Measurements from ENCODE around the gene EWSR1.
"Not testable (repeated sequence)": the region's sequence is repeated elsewhere in the genome, so short reads cannot be mapped to it uniquely, and the experiment has no call there.

EWSR1 gene

DNA sequence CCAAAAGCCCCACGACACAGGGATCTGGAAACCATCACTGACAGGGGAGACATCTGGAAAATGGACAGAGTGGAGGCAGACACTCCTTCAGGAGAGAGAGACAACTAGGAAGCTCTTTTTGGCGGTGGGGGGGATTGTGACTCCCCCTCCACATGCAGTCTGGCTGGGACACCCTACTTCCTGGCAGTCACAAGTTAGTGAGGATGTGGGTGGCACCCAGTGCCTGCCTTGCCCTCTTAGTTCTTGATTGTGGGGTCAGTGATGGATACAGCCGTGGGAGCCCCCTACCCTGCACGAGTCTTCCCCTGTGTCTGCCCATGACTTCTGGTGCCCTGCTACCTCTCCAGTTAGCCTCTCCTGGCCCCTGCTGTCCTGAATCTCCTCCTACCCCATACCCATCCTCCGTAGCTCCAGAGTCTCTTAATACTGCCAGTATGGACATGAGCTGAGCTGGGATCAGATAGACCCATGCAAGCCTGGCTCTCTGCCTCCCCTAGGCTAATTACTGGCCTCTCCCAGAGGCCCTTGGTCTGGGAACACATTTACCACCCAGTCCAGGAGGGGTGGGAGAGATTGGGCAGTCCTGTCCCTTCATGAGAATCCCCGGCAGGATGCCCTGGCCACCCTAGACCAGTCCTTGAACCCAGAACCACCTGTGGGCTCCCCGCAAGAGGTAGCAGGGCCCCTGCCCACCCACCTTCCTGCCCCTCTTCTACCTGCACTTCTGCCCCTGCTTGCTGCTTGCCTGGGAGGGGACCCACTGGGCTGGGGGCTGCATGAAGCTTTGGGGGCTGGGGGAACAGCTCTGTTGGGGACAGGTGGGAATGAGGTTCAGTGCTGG is 23.1 kb upstream of the EWSR1 start:
- ATAC-seq (ENCODE audit: insufficient read depth, low read depth): peak; percentile 34

DNA sequence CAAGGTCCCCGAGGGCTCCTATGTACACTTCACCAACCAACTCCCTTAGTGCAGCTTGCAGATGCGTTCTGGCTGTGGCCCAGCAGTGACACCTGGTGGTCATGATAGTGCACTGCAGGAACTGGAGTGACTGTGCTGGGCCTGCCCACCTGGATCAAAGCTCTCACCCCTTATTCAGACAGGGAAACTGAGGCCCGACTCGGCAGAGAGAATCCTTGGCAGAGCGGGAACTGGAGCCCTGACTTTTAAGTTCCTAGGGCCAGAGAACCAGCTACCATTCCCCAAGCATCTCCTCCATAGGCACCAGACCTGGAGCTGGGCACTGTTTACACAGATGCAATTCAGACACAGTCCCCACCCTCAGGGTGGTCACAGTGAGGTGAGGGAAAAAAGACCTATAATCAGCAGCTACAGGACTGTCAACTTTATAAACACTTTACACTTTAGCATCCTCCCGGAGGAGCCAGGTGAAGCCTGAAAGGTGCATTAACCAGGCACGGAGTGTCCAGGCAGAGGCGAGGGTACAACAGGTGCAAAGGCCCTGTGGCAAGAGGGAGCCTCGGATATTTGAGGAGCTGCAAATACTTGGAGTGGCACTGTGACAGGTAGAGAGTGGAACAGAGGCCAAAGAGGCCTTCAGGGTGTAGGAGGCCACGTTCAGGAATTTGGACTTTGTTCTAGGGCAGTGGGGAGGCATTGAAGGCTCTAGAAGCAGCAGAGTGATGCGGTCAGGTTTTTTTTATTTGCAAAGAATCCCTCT is 22.3 kb upstream of the EWSR1 start:
- Histone ChIP-seq H3K79me2 (ENCODE audit: insufficient read depth, low read length) (no peaks in the 10 kb centered on the region), H3K4me2 (ENCODE audit: insufficient read depth, low read length) (no peak overlapping the region; the same call in 1 of the 2 replicates), H3K27me3 (ENCODE audit: insufficient read depth, low read length, poor library complexity) (no peaks in the 10 kb centered on the region), H4K20me1 (ENCODE audit: insufficient read depth, low read length) (no peaks in the 10 kb centered on the region), H3K9me3 (ENCODE audit: insufficient read depth, low read length, severe bottlenecking) (peaks cover 16% of the 10 kb centered on the region), H3K9ac (ENCODE audit: low read depth, low read length) (peak overlapping the region; percentile 28), H3K27ac (ENCODE audit: low read length) (peak overlapping the region; percentile 79), H2AFZ (ENCODE audit: low read depth, low read length) (no peak overlapping the region), H3K4me3 (ENCODE audit: low read depth in 1 of 2, low read length in 2 of 2) (no peak overlapping the region), H3K4me1 (ENCODE audit: insufficient read depth, low read length) (peaks cover 32% of the 10 kb centered on the region), H3K36me3 (ENCODE audit: insufficient read depth, low read length) (peaks cover 49% of the 10 kb centered on the region)
- TF ChIP-seq, protein P1, sequence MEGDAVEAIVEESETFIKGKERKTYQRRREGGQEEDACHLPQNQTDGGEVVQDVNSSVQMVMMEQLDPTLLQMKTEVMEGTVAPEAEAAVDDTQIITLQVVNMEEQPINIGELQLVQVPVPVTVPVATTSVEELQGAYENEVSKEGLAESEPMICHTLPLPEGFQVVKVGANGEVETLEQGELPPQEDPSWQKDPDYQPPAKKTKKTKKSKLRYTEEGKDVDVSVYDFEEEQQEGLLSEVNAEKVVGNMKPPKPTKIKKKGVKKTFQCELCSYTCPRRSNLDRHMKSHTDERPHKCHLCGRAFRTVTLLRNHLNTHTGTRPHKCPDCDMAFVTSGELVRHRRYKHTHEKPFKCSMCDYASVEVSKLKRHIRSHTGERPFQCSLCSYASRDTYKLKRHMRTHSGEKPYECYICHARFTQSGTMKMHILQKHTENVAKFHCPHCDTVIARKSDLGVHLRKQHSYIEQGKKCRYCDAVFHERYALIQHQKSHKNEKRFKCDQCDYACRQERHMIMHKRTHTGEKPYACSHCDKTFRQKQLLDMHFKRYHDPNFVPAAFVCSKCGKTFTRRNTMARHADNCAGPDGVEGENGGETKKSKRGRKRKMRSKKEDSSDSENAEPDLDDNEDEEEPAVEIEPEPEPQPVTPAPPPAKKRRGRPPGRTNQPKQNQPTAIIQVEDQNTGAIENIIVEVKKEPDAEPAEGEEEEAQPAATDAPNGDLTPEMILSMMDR (IDR thresholded peaks at IDR 0.05; ENCODE audit: borderline replicate concordance, extremely low read depth, low read length, poor library complexity, severe bottlenecking): peak; percentile 99
- TF ChIP-seq EZH2 (IDR thresholded peaks at IDR 0.05; ENCODE audit: borderline replicate concordance, low read depth, low read length, severe bottlenecking): no peak
- DNase-seq: peak; percentile 83
- peak; percentile 94 for ATAC-seq (ENCODE audit: insufficient read depth, low read depth)

More for the DNA sequence above, 23.1 kb upstream of the EWSR1 start:
- Histone ChIP-seq H3K4me1 (ENCODE audit: insufficient read depth, low read length) (peaks cover 40% of the 10 kb centered on the region), H3K36me3 (ENCODE audit: insufficient read depth, low read length) (peaks cover 56% of the 10 kb centered on the region), H4K20me1 (ENCODE audit: insufficient read depth, low read length) (no peaks in the 10 kb centered on the region), H3K27me3 (ENCODE audit: insufficient read depth, low read length, poor library complexity) (no peaks in the 10 kb centered on the region), H3K27ac (ENCODE audit: low read length) (peak overlapping the region; percentile 79), H3K4me3 (ENCODE audit: low read depth in 1 of 2, low read length in 2 of 2) (no peak overlapping the region), H3K79me2 (ENCODE audit: insufficient read depth, low read length) (no peaks in the 10 kb centered on the region), H3K9ac (ENCODE audit: low read depth, low read length) (peak overlapping the region; percentile 28), H3K9me3 (ENCODE audit: insufficient read depth, low read length, severe bottlenecking) (peaks cover 17% of the 10 kb centered on the region), H3K4me2 (ENCODE audit: insufficient read depth, low read length) (no peak overlapping the region; the same call in 1 of the 2 replicates), H2AFZ (ENCODE audit: low read depth, low read length) (no peak overlapping the region)
- peak; percentile 40 for DNase-seq
- TF ChIP-seq, protein P1 (IDR thresholded peaks at IDR 0.05; ENCODE audit: borderline replicate concordance, extremely low read depth, low read length, poor library complexity, severe bottlenecking): no peak
- TF ChIP-seq EZH2 (IDR thresholded peaks at IDR 0.05; ENCODE audit: borderline replicate concordance, low read depth, low read length, severe bottlenecking): no peak

DNA sequence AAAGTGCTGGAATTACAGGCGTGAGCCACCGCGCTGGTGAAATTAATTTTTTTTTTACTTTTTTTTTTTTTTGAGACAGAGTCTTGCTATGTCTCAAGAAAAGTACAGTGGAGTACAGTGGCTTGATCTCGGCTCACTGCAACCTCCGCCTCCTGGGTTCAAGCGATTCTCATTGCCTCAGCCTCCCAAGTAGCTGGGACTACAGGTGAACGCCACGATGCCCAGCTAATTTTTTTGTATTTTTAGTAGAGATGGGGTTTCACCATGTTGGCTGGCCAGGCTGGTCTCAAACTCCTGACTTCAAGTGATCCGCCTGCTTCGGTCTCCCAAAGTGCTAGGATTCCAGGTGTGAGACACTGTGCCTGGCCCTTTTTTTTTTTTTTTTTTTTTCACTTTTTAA is 20.2 kb upstream of the EWSR1 start:
- ATAC-seq (ENCODE audit: insufficient read depth, low read depth); DNase-seq; H3K4me3 ChIP-seq (ENCODE audit: low read depth in 1 of 2, low read length in 2 of 2); H3K4me2 ChIP-seq (ENCODE audit: insufficient read depth, low read length); H3K27ac ChIP-seq (ENCODE audit: low read length); H3K27me3 ChIP-seq (ENCODE audit: insufficient read depth, low read length, poor library complexity); H2AFZ ChIP-seq (ENCODE audit: low read depth, low read length); H3K9me3 ChIP-seq (ENCODE audit: insufficient read depth, low read length, severe bottlenecking); H4K20me1 ChIP-seq (ENCODE audit: insufficient read depth, low read length); H3K9ac ChIP-seq (ENCODE audit: low read depth, low read length); H3K79me2 ChIP-seq (ENCODE audit: insufficient read depth, low read length): not testable (repeated sequence)
- peaks cover 29% of the 10 kb centered on the region for H3K36me3 ChIP-seq (ENCODE audit: insufficient read depth, low read length)
- peaks cover 24% of the 10 kb centered on the region for H3K4me1 ChIP-seq (ENCODE audit: insufficient read depth, low read length)

DNA sequence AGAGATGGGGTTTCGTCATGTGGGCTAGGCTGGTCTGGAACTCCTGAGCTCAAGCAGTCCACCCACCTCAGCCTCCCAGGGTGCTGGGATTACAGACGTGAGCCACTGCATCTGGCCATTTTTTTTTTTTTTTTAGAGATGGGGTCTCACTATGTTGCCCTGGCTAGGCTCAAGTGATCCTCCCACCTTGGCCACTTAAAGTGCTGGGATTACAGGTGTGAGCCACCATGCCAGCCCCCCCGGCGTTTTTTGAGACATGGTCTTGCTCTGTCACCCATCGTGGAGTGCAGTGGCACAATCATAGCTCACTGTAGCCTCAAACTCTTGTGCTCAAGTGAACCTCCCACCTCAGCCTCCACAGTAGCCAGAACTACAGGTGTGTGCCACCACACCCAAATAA is 16.8 kb upstream of the EWSR1 start:
- Histone ChIP-seq H3K4me2 (ENCODE audit: insufficient read depth, low read length) (no peak overlapping the region), H3K4me1 (ENCODE audit: insufficient read depth, low read length) (peaks cover 9% of the 10 kb centered on the region; the same call in 1 of the 2 replicates), H4K20me1 (ENCODE audit: insufficient read depth, low read length) (no peaks in the 10 kb centered on the region), H3K9ac (ENCODE audit: low read depth, low read length) (no peak overlapping the region), H3K36me3 (ENCODE audit: insufficient read depth, low read length) (peaks cover 28% of the 10 kb centered on the region), H2AFZ (ENCODE audit: low read depth, low read length) (no peak overlapping the region), H3K27me3 (ENCODE audit: insufficient read depth, low read length, poor library complexity) (no peaks in the 10 kb centered on the region), H3K27ac (ENCODE audit: low read length) (no peak overlapping the region), H3K9me3 (ENCODE audit: insufficient read depth, low read length, severe bottlenecking) (no peaks in the 10 kb centered on the region), H3K79me2 (ENCODE audit: insufficient read depth, low read length) (no peaks in the 10 kb centered on the region), H3K4me3 (ENCODE audit: low read depth in 1 of 2, low read length in 2 of 2) (no peak overlapping the region)
- ATAC-seq (ENCODE audit: insufficient read depth, low read depth): no peak
- TF ChIP-seq, protein P1 (IDR thresholded peaks at IDR 0.05; ENCODE audit: borderline replicate concordance, extremely low read depth, low read length, poor library complexity, severe bottlenecking): no peak
- no peak for TF ChIP-seq EZH2 (IDR thresholded peaks at IDR 0.05; ENCODE audit: borderline replicate concordance, low read depth, low read length, severe bottlenecking)
- no peak for DNase-seq

All from DND-41 (cell line).